ENCODE measurements around the gene DMPK.

The DMPK gene

DNA sequence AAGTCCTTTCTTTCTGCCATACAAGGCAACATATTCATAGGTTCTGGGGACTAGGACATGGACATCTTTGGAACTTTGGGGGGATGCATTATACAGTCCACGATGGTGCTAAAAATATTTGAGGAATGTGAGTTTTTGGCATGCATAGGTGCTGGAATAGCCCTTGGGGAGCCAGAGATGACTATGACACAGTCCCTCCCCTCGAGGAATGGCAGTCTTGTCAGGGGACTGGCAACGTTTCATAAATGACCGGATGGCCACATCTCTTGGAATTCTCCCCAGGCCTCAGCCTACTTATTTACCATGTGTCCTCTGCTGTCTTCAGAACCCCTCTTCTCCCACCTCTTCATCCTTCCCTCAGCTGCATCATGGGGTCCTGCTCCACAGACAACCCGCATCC, 35.4 kb downstream of the DMPK start:
- TF ChIP-seq, protein P1, sequence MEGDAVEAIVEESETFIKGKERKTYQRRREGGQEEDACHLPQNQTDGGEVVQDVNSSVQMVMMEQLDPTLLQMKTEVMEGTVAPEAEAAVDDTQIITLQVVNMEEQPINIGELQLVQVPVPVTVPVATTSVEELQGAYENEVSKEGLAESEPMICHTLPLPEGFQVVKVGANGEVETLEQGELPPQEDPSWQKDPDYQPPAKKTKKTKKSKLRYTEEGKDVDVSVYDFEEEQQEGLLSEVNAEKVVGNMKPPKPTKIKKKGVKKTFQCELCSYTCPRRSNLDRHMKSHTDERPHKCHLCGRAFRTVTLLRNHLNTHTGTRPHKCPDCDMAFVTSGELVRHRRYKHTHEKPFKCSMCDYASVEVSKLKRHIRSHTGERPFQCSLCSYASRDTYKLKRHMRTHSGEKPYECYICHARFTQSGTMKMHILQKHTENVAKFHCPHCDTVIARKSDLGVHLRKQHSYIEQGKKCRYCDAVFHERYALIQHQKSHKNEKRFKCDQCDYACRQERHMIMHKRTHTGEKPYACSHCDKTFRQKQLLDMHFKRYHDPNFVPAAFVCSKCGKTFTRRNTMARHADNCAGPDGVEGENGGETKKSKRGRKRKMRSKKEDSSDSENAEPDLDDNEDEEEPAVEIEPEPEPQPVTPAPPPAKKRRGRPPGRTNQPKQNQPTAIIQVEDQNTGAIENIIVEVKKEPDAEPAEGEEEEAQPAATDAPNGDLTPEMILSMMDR (IDR thresholded peaks at IDR 0.05; ENCODE audit: low read depth, low read length, missing control alignments), result no peak
- no peak overlapping the region for H3K4me3 ChIP-seq (replicated peaks; ENCODE audit: low read depth, low read length)
- no peak for DNase-seq (ENCODE audit: extremely low read depth, low read depth)

DNA sequence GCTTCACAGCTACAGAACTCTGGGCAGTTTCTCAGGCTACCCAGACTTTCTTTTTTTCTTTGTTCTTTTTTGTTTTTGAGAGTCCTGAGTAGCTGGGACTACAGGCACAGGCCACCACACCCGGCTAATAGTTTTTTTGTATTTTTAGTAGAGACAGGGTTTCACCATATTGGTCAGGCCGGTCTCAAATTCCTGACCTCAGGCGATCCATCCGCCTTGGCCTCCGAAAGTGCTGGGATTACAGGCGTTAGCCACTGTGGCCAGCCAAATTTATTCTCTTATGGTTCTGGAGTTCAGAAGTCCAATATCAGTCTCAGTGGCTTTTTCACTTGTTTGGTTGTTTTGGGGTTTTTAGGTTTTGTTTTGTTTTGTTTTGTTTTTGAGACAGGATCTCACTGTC, 36.7 kb downstream of the DMPK start:
- no peak for DNase-seq (ENCODE audit: extremely low read depth, low read depth)
- H3K4me3 ChIP-seq (replicated peaks; ENCODE audit: low read depth, low read length), result no peak overlapping the region
- TF ChIP-seq, protein P1 (IDR thresholded peaks at IDR 0.05; ENCODE audit: low read depth, low read length, missing control alignments), result no peak

DNA sequence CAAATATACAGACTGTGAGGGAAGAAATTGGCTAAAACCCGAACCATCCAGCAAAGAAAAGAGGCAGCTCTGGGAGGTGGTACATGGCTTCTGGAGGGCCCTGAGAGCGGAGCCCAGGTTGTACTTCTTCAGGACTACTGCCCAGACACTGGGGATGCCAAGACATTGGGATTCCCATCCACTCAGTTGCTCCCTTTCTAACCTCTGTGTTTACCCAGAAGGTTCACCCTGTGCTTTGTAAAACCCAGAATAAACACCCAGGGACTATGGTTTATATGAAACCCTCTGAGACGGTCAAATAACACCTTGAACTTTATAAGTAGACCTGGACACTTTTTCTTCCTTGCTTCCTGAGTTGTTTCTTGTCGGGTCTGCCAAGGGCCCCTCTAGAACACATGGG, 39.3 kb downstream of the DMPK start:
- TF ChIP-seq, protein P1 (IDR thresholded peaks at IDR 0.05; ENCODE audit: low read depth, low read length, missing control alignments), result no peak
- no peak for DNase-seq (ENCODE audit: extremely low read depth, low read depth)
- H3K4me3 ChIP-seq (replicated peaks; ENCODE audit: low read depth, low read length), result no peak overlapping the region

DNA sequence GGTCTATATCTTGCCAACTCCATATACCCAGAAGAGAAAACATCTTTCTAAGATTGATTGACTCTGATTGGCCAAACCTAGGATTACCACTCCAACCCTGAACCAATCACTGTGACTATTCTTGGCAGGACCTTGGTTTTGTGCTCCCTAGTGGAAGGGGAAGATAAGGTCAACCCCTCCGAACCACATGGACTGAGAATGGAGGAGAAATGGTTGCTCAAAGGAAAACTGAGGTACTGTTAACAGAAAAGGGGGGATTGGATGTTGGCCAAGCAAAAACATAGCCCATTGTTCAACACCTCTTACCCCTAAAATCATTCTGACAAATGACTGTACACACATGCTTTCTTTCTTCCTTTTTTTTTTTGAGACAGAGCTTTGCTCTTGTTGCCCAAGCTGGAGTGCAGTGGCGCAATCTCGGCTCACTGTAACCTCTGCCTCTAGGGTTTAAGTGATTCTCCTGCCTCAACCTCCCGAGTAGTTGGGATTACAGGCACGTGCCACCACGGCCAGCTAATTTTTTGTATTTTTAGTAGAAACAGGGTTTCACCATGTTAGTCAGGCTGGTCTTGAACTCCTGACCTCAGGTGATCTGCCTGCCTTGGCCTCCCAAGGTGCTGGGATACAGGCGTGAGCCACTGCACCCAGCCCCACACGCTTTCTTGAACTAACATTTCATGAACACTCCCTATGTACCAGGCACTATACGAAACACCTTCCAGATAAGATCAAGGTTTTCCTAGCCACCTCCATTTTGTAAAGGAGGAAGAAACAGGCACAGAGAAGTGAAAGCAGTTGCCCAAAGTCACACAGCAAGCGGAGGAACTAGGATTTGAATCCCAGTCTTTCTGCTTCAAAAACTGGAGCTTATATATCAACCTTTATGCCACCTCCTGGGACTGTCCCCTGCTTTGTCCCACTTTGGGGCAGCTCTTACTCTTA, 42.5 kb downstream of the DMPK start:
- TF ChIP-seq, protein P1 (IDR thresholded peaks at IDR 0.05; ENCODE audit: low read depth, low read length, missing control alignments), result no peak
- H3K4me3 ChIP-seq (replicated peaks; ENCODE audit: low read depth, low read length), result no peak overlapping the region
- DNase-seq (ENCODE audit: extremely low read depth, low read depth), result no peak

DNA sequence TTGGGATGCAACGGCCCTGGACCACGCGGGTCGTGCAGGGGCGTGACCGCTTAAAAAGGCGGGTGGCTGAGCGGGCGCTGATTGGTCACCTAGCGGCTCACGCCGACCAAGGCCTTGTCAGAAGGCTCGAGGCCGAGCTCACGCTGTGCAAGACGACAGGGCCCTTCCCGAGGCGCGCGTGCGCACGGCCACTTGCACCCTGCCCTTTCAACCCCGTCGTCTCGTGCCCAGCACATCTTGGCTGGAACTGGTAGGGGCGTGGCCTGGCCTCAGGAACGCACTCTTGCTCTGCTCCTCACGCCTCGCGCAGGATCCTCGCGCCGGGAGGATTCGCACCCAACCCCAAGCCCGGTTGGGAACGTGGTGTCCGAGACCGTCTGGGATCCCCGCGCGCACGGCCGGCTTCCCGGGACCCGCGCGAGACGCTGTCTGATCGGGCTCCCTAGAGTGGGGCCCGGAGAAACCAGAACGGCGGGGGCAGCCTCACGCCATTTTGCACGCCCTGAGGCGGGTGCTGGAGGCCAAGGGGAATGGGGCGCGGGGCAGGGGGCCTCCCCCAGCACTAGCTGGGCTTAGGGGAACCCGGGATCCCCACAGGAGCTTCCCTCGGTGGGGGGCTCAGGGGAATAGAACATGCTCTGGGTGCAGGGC, 49.0 kb downstream of the DMPK start, which contains the start of gene MEIOSIN:
Gene MEIOSIN (plus strand): TSS at position 280 of the 651 bp plus-strand sequence. CDS start 1,938 bp downstream, outside the sequence.
- TF ChIP-seq, protein P1 (IDR thresholded peaks at IDR 0.05; ENCODE audit: low read depth, low read length, missing control alignments), result no peak
- H3K4me3 ChIP-seq (replicated peaks; ENCODE audit: low read depth, low read length), result no peak within 1 kb of the TSS
- no peak for DNase-seq (ENCODE audit: extremely low read depth, low read depth)

DNA sequence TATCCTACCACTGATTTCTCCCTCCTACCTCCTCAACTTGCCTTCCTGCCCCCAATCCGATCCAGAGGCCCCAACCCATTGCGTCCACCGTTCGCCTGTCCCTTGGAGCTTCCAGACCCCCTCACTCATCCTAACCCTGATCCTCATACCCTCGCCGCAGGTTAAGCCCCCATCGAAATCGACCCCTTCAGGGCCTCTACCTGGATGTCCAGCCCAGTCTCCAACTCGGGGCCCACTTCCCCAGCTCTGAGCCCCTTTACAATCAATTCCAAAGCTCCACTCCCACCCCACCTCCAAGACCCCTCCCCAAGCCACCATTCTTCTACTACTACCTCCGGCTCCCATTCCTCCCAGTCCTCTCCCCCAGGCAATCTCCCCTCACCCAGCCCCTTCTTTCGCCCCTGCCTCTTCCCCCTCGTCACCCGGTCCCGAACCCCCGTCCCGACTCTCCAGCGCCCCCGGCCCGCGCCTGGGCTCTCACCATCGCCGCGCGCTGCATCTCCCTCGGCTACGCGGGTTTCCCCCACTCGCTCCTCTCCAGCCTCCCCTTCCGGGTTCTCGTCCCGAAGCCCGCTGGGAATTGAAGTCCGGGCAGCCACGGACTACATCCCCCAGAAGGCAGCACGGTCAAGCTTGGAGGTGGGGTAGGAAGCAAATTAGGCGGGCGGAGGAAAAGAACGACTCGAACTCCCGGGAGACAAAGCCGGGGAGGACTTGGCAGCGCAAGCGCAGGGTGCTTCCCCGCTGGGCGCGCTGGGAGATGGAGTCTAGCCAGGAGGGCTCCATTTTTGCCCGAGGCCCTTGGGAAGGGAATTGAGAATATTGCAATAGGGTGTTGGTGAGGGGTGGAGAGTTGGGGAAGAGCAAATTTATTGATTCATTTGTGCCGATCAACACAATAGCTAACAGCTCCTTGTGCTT, 51.7 kb downstream of the DMPK start, which contains the start of gene FBXO46:
Gene FBXO46 (minus strand): TSS at position 529 of the 921 bp plus-strand sequence. CDS start 17,401 bp downstream, outside the sequence.
- peak within 1 kb of the TSS; percentile 95 for H3K4me3 ChIP-seq (replicated peaks; ENCODE audit: low read depth, low read length)
- peak; percentile 94 for DNase-seq (ENCODE audit: extremely low read depth, low read depth)
- TF ChIP-seq, protein P1 (IDR thresholded peaks at IDR 0.05; ENCODE audit: low read depth, low read length, missing control alignments), result no peak

All from HFF-Myc (cell line).